ENCODE measurements around the gene PLEKHG3. TPM values are rescaled to one million over a fixed set of nuclear protein-coding genes. Genes with fewer than 3 reads are reported as not detected.

PLEKHG3 gene
- total RNA-seq, 2 donors from 2014 or later, result 78.8 to 106 TPM

GRCh38 chr14:64765740-64766302, 61.6 kb downstream of the PLEKHG3 start:
- no peak overlapping the region for H3K9ac ChIP-seq (ENCODE audit: low read depth in 2 of 2, low read length in 2 of 2)
- no peak for TF ChIP-seq CTCF (IDR thresholded peaks at IDR 0.05)
- intact Hi-C loops (cut with DNase I), result no loop called here
- no peak for DNase-seq
- no peaks in the 10 kb centered on the region for H3K27me3 ChIP-seq
- no peaks in the 10 kb centered on the region for H3K9me3 ChIP-seq
- peaks cover 14% of the 10 kb centered on the region for H3K4me1 ChIP-seq
- H3K36me3 ChIP-seq, result no peaks in the 10 kb centered on the region
- H3K4me3 ChIP-seq, result no peak overlapping the region
- H3K27ac ChIP-seq, result no peak overlapping the region

- TF ChIP-seq CTCF (IDR thresholded peaks at IDR 0.05), result no peak
- Histone ChIP-seq H3K27me3 (no peaks in the 10 kb centered on the region), H3K9me3 (no peaks in the 10 kb centered on the region), H3K36me3 (no peaks in the 10 kb centered on the region), H3K27ac (no peak overlapping the region), H3K4me1 (peaks cover 8% of the 10 kb centered on the region), H3K4me3 (no peak overlapping the region), H3K9ac (ENCODE audit: low read depth in 2 of 2, low read length in 2 of 2) (peak overlapping the region in 1 of 2 donors; percentile 14)
- intact Hi-C loops (cut with DNase I), result no loop called here
- DNase-seq, result no peak
These were observed 62.4 kb downstream of the PLEKHG3 start for GRCh38 chr14:64766430-64767151.

GRCh38 chr14:64767215-64767964, 63.2 kb downstream of the PLEKHG3 start:
- TF ChIP-seq CTCF (IDR thresholded peaks at IDR 0.05), result no peak
- H3K27me3 ChIP-seq, result no peaks in the 10 kb centered on the region
- no peak overlapping the region for H3K4me3 ChIP-seq
- H3K4me1 ChIP-seq, result peaks cover under 1% of the 10 kb centered on the region
- DNase-seq, result no peak
- no peaks in the 10 kb centered on the region for H3K9me3 ChIP-seq
- intact Hi-C loops (cut with DNase I), result no loop called here
- no peak overlapping the region for H3K9ac ChIP-seq (ENCODE audit: low read depth in 2 of 2, low read length in 2 of 2)
- H3K36me3 ChIP-seq, result no peaks in the 10 kb centered on the region
- H3K27ac ChIP-seq, result no peak overlapping the region

GRCh38 chr14:64768401-64769095, 64.3 kb downstream of the PLEKHG3 start:
- Histone ChIP-seq H3K9me3 (no peaks in the 10 kb centered on the region), H3K4me1 (no peaks in the 10 kb centered on the region), H3K36me3 (no peaks in the 10 kb centered on the region), H3K27me3 (no peaks in the 10 kb centered on the region), H3K4me3 (no peak overlapping the region), H3K27ac (no peak overlapping the region), H3K9ac (ENCODE audit: low read depth in 2 of 2, low read length in 2 of 2) (no peak overlapping the region)
- TF ChIP-seq CTCF (IDR thresholded peaks at IDR 0.05), result no peak
- DNase-seq, result no peak
- intact Hi-C loops (cut with DNase I), result no loop called here
